HK-2 (cell line): Measurements from ENCODE around the gene CRACR2B.

Source experiments
- DNase-seq: peaks from one replicate; pipeline ENCODE4 v3.0.0-alpha.2; 2018; ENCODE audit not compliant: unreplicated experiment

CRACR2B gene

GRCh38 chr11:794766-795633 is 32.7 kb upstream of the CRACR2B start:
- no peak for DNase-seq

GRCh38 chr11:795634-796564 is 31.8 kb upstream of the CRACR2B start:
- peak; percentile 90 for DNase-seq

DNA sequence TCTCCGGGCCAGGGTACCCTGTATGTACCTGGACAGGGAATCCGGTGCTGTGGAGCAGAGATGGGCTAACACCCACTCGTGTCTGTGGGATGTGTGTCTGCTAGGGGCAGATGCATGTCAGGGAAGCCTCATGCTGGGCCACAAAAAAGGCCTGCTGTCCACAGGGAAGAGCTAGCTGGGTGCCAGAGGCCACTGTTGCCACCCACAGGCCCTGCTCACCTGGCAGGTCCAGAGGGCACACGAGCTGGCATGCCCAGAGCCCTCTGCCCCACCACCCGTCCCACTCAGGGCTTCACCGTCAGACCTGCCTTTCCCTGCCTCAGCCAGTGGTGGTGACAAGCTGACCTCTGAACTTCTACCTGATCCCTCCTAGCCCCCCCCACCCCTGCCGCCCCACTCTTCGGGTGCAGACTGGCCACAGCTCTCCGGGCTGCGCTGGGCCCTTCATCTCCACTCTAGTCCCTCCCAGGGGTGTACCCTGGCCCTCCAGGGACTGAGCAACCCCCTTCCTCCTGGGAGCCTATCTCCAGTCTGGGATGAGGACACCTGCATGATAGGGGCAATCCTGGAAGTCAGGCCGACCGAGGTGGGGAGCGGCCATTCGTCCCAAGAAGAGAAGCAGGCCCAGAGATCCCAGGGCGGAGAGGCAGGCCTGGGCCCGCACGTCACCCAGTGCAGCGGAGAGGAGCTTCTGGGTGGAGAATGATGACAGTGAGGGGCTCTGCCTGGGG is 31.0 kb upstream of the CRACR2B start:
- DNase-seq, result no peak

DNA sequence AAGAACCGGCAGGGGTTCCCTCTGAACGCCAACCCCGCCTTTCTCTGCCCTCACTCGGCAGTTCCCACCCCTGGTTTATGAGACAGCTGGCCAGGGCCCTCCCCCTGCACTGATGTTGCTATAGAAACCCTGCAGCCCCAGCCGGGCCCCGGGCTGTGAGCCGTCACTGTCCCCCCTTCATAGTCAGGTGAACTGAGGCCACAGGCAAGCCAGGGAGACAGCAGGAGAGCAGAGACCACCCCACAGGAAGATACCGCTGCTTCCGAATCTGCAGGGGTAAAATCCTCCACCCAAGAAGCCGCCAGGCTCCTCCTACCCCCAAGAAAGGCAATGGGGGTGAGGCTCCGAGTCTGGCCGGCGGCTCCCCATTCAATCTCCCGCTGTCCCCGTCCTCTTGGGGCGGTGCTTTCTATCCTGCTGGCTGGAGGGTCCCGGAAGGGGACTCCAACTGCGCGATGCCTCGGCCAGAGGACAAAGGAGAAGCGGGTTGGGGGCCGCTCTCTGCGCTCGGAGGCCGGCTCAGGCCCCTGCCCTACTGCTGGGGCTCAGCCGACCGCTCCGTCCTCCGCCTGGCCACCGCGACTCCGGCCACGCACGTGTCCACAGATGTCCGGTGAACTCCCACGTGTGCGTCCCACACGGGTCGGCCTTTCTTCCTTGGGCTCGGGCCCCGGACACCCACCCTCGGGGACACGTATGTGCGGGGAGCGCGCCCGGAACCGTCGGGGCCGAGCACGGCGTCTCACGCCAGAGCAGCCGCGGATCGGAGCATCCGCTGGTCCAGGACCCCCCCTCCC is 30.2 kb upstream of the CRACR2B start:
- DNase-seq, result peak; percentile 70

DNA sequence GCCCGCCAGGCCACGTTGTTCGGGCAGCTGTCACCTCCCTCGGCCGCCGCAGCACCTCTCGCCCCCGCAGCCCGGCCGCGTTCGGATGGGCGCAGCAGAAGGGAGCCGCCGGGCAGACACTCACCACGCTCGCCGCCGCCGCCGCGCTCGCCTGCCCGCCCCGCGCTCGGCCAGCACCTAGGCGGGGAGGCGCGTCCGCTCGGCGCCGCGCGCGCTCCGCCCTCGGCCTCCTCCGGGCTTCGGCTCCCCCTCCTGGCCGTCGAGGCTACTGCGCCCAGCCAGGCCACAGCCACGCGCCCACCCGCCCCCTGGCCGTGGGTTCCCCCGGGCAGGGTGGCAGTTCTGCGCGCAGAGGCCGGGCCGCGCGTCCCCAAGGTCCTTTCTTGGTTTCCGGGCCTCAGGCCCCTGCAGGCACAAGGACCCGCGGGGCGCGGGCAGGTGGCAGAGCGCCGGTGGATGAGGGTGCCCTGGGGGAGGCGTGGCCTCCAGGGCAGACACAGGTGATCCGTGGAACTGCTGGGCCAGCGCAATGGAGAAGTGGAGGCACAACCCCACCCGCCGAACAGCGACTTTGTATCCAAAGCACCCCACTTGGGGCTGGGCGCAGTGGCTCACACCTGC is 29.5 kb upstream of the CRACR2B start, which contains the start of gene SLC25A22:
SLC25A22 (minus strand) TSS at position 189 of the 621 bp plus-strand sequence. CDS start 3,275 bp downstream, outside the sequence.
- peak; percentile 67 for DNase-seq

GRCh38 chr11:799641-800316 is 27.9 kb upstream of the CRACR2B start:
- DNase-seq, result no peak

DNA sequence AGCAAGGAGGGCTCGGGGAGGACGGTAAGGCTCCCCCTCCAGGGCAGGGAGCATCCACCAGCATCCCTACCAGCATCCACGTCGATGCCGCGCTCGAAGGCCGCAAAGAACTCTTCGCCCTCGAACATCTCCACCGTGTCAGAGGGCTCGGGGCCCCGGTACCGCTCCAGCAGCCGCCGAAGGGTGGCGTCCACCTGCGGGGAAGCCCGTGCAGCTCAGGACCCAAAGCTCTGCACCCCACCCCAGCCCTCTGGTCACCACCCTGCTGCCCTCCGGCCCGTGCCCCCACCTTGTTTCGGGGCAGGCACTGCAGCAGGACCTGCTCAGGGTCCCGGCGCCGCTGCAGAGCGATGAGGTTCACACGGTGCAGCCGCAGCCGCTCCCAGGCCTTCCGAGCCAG is 27.2 kb upstream of the CRACR2B start:
- DNase-seq, result no peak

DNA sequence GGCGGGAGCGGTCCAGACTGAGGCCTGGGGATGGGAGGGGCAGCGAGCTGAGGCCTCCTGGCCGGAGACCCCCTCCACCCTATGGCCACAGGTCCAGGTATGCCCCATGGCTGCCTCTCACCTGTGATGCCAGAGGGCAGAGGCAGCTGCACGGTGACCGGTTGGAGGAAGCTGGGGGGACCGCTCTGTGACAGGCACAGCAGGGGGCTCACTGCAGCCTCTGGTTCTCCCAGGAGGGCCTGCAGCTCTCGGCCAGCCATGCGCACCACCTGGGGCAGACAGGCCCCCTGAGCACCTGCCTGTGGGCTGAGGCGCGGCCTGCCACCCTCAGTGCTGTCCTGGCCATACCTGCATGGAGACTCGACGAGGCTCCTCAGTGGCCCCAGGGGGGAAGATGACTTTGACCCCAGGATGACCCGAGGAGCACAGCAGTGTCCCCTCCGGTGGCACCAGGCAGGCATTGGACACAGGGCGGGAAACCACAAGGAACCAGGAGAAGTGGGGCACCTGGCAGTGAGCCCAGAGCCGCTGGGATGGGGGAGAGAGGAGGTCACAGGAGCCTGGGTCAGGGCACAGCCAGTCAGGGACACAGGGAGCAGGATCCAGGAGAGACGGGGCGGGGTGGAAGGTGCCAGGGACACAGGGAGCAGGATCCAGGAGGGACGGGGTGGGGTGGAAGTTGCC is 26.5 kb upstream of the CRACR2B start:
- DNase-seq, result no peak

DNA sequence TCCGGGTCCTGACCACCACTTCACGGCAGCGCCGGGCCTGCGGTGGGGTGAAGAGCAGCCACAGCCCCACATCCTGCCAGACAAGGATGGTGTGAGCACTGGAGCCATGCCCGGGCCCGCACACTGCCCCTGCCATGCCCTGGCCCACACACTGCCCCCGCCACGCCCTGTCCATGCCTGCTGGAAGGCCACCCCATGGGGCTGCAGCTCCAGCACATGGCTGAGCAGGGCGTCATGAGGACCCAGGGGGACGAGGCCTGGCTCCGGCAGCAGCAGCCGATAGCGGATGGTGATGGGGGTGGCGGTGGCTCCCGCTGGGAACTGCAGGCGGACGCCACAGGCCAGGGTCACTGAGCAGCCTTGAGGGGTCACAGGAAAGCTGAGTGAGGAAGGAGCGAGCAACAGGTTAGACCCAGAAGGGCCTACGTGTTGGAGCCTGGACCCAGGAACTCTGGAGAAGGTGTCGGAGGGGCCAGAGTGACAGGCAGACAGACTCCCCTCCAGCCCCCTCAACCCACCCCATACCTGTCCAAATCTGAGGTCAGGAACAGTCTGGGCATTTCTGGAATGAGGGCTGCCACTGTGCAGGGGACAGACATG is 25.6 kb upstream of the CRACR2B start:
- no peak for DNase-seq

- DNase-seq, result no peak
These were observed 24.8 kb upstream of the CRACR2B start for GRCh38 chr11:802693-803466.

- no peak for DNase-seq
These were observed 24.3 kb upstream of the CRACR2B start for GRCh38 chr11:803467-803742.

- no peak for DNase-seq
These were observed 23.7 kb upstream of the CRACR2B start for GRCh38 chr11:803770-804598.

GRCh38 chr11:804599-804964 is 23.1 kb upstream of the CRACR2B start:
- DNase-seq, result no peak

DNA sequence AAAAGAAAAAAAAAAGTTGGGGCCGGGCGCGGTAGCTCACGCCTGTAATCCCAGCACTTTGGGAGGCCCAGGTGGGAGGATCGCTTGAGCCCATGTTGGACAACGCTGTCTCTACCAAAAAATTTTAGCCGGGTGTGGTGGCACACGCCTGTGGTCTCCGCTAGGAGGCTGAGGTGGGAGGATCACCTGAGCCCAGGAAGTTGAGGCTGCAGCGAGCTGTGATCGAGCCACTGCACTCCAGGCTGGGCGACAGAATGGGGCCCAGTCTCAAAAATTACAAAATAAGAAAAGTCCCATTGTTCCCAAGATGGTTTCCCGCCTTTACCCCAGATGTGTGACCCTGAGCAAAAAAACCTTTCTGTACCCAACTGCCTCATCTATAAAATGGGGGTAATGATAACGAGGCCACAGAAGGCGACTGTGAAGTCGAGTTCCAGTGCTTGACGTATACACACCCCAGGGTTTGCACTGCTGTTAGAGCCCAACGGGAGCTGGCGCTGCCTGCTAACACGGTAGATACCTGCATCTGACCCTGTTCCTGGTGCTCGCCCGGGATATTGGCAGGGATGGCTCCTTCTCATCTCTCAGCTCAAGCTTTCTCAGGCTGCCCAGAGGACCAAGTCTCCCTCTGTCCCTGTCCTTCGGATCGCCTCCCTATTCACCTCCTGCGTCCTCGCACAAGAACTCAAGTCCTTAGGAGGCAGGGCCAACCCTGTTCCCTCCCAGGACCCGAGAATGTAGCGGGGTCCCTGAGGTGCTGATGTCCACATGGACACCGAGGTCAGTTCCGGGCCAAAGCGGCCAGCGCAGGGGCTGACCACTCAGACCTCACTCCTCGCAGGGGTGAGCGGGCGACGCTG is 19.1 kb upstream of the CRACR2B start:
- DNase-seq, result no peak

DNA sequence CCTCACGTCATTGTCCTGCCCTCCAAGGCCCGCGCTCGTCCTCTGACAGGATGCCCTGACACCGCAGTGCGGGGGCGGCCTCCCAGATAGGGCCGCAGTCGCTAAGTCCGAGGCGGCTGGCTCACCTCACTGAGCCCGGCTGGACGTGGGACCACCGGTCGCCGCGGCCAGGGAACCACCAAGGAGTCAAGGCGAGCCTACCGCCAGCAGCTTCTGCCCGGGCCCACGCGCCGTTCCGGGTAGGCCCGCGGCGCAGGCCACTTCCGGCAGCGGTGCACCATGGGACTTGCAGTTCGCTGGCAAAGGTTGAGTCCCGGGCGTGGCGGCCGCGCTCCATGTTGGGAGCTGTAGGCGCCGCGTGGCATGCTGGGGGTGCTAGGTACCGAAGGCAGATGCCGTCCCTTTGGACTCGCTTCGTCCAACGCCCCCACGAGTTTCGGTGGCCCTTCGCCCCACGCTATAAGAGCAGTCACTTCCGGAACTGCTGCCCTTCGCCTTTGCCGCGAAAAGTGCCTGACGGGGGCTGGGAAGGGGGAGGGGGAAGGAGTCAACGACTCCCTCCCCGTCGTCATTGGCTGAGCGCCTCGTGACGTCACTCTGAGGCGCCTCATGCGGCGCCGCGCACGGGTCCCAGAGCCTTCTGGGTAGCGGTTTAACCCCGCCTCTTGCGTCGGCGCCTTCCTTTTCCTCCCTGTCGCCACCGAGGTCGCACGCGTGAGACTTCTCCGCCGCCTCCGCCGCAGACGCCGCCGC is 18.3 kb upstream of the CRACR2B start, which contains the start of gene RPLP2:
RPLP2 (plus strand) TSS at position 681 of the 753 bp plus-strand sequence. CDS start 268 bp downstream, outside the sequence.
- peak; percentile 90 for DNase-seq
